Neural cell (in vitro differentiated cells): Measurements from ENCODE around the gene RALB.

Source experiments
- CTCF ChIP-seq: fragments of 450-650 bp; IDR thresholded peaks from 2 replicates; pipeline ENCODE4 v1.5.1; 2014; ENCODE audit warnings: antibody characterized with exemption, mild to moderate bottlenecking, moderate library complexity; ENCODE audit not compliant: poor library complexity, severe bottlenecking
- EP300 ChIP-seq: fragments of 450-650 bp; conservative IDR thresholded peaks from 2 replicates; pipeline ENCODE4 v1.6.1; 2014; ENCODE audit warnings: antibody characterized with exemption, mild to moderate bottlenecking, moderate library complexity; ENCODE audit not compliant: poor library complexity, severe bottlenecking
- SMC3 ChIP-seq: fragments of 450-650 bp; conservative IDR thresholded peaks from 2 replicates; pipeline ENCODE4 v1.6.1; 2014; ENCODE audit warnings: antibody characterized with exemption, mild to moderate bottlenecking, moderate library complexity; ENCODE audit not compliant: poor library complexity
- TAF1 ChIP-seq: IDR thresholded peaks from 2 replicates; pipeline ENCODE4 v1.6.1; 2012; ENCODE audit warnings: low read depth

- TF ChIP-seq CTCF (no peak), TAF1 (no peak), EP300 (no peak), SMC3 (no peak)
Measured at GRCh38 chr2:120334068-120334467, 81.4 kb downstream of the RALB start.
